Pancreas (tissue), 10 donors: ENCODE results near the gene ARHGAP11A. TPM values are rescaled to one million over a fixed set of nuclear protein-coding genes. Genes with fewer than 3 reads are reported as not detected.
A peak's percentile ranks its signal among the peaks of the same experiment; 100 is the strongest.

ENCODE experiments used
- ATAC-seq, 4 donors: fragments of 200-7000 bp; cut with Tn5 transposase; one replicate each; pipeline versions ENCODE4 v1.8.0 to v1.9.1; 2020; ENCODE audit warnings: mild to moderate bottlenecking in 4 of 4, moderate library complexity in 4 of 4
- DNase-seq, 6 donors: peaks; one replicate each; pipeline ENCODE4 v3.0.0-alpha.2; 2020
- FAIRE-seq: peaks from 2 replicates; lab custom pipeline; 2012; peaks lifted over from hg19 to GRCh38; lab: Jason Lieb, UNC
- H3K27ac ChIP-seq, 4 donors: fragments of 200-600 bp; sonication (generic); 1 replicate in 3 of 4; 2 replicates in 1 of 4; pipeline versions ENCODE4 v1.5.0 to v1.8.0; 2020
- H3K27me3 ChIP-seq, 4 donors: fragments of 200-600 bp; one replicate each; pipeline ENCODE4 v1.8.0; 2021
- H3K36me3 ChIP-seq, 3 donors: fragments of 200-600 bp; sonication (generic) in 1 of 3; one replicate each; pipeline versions ENCODE4 v1.5.0 to v1.8.0; 2020 to 2021
- H3K4me1 ChIP-seq, 3 donors: fragments of 200-600 bp; one replicate each; pipeline ENCODE4 v1.8.0; 2021
- H3K4me3 ChIP-seq, 4 donors: fragments of 200-600 bp; sonication (generic) in 2 of 4; one replicate each; pipeline versions ENCODE4 v1.5.0 to v1.8.0; 2020 to 2021
- H3K9me3 ChIP-seq, 4 donors: fragments of 200-600 bp; one replicate each; pipeline ENCODE4 v1.8.0; 2021
- WGBS, 2 donors: extraction: QIAGEN DNeasy Blood & Tissue Kit; methylation state at CpG; one replicate each; pipeline ENCODE4 v1.1.7; 2013; 5-methylcytosine and 5-hydroxymethylcytosine counted together
- intact Hi-C, 3 donors: fragments of 100-400 bp; cut with DNase I; formaldehyde crosslinking; loops; one replicate each; pipeline versions ENCODE4 v1.11.1 to v1.14.2; 2022
- polyA plus RNA-seq, 2 donors: library from polyadenylated mRNA; stranded (reverse); fragments of 200-250 nt; gene quantifications; one replicate each; pipeline ENCODE4 v1.2.3, GENCODE V29; 2013
- total RNA-seq, 6 donors: library from RNA; stranded (reverse); fragmentation: NEBNext Ultra II Directional in 4 of 6; extraction: Animal tissue kit (Norgen Biotek cat#: 25700) in 4 of 6; gene quantifications; one replicate each; pipeline versions ENCODE4 v1.2.1 to v1.2.4, GENCODE V29; 2021 to 2023
- TF ChIP-seq, protein P1 (sequence below), 4 donors: fragments of 200-600 bp; sonication (generic) in 3 of 4; IDR thresholded peaks; one replicate each; pipeline versions ENCODE4 v1.5.0 to v1.8.0; 2021; ENCODE audit warnings: antibody characterized with exemption in 4 of 4
- donor health status: healthy with polysubstance abuse.
- donor health status: DM: no; HTN: no; CAD: no; lungs with moderate emphysema.
- donor health status: DM: no; HTN: no; CAD: no.
- donor health status: control.
- donor health status: control.
- donor health status: Bipolar disorder and iron deficiency.
- donor health status: DM: yes; HTN: yes; CAD: no.
- donor health status: DM: no; HTN: no; CAD: no.
- donor health status: DM: no; HTN: no; CAD: no.
- donor health status: DM: yes; HTN: yes; CAD: no.

Gene ARHGAP11A
- total and polyA plus RNA-seq, 8 donors: 0.80 to 3.4 (median 3.1) TPM

GRCh38 chr15:32651229-32651837 lies 36.0 kb downstream of the ARHGAP11A start:
- intact Hi-C loops: no loop called here
- H3K27ac ChIP-seq: peak overlapping the region; percentile 19 to 70 (median 54)
- peak in 2 of 6 donors; percentile 47 to 72 for DNase-seq
- H3K36me3 ChIP-seq: no peaks in the 10 kb centered on the region
- H3K9me3 ChIP-seq: no peaks in the 10 kb centered on the region
- TF ChIP-seq, protein P1, sequence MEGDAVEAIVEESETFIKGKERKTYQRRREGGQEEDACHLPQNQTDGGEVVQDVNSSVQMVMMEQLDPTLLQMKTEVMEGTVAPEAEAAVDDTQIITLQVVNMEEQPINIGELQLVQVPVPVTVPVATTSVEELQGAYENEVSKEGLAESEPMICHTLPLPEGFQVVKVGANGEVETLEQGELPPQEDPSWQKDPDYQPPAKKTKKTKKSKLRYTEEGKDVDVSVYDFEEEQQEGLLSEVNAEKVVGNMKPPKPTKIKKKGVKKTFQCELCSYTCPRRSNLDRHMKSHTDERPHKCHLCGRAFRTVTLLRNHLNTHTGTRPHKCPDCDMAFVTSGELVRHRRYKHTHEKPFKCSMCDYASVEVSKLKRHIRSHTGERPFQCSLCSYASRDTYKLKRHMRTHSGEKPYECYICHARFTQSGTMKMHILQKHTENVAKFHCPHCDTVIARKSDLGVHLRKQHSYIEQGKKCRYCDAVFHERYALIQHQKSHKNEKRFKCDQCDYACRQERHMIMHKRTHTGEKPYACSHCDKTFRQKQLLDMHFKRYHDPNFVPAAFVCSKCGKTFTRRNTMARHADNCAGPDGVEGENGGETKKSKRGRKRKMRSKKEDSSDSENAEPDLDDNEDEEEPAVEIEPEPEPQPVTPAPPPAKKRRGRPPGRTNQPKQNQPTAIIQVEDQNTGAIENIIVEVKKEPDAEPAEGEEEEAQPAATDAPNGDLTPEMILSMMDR (IDR thresholded peaks at IDR 0.05): peak; percentile 52 to 71 (median 60)
- H3K4me3 ChIP-seq: no peak overlapping the region
- no peaks in the 10 kb centered on the region for H3K27me3 ChIP-seq
- ATAC-seq: peak; percentile 53 to 71 (median 64)
- 54 to 56% methylated on average over 6 of the region's 6 CpGs for WGBS, 2 donors
- H3K4me1 ChIP-seq: peaks cover 12 to 25% (median 13%) of the 10 kb centered on the region in 3 donors
- FAIRE-seq: no peak

DNA sequence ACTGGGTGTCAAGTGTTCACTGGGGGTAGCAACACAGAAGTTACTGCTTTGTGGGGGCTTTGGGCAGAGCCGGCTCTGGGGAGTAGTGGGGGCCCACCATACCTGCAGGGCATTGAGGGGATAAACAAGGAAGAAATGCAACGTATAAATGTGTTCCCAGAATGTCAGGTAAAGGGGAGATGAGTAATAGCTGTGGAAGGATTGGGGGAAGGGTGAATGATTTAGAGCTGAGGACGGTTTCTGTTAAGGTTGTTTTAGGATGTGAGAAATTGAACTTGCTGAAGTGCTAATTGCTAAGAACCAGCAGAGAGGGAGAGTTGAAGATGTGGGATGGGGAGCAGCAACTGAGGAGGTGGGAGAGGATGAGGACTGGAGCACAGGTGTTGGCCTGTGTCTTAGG lies 36.9 kb downstream of the ARHGAP11A start:
- TF ChIP-seq, protein P1 (IDR thresholded peaks at IDR 0.05): no peak
- ATAC-seq: no peak
- Histone ChIP-seq H3K4me3 (no peak overlapping the region), H3K27me3 (no peaks in the 10 kb centered on the region), H3K27ac (peak overlapping the region in 3 of 4 donors; percentile 1 to 70 (median 68)), H3K4me1 (peaks cover 9 to 26% (median 17%) of the 10 kb centered on the region in 3 donors), H3K36me3 (no peaks in the 10 kb centered on the region), H3K9me3 (no peaks in the 10 kb centered on the region)
- WGBS, 2 donors: 67 to 68% methylated on average over 3 of the region's 3 CpGs
- DNase-seq: no peak
- FAIRE-seq: no peak
- intact Hi-C loops: no loop called here

- no peaks in the 10 kb centered on the region for H3K9me3 ChIP-seq
- no peaks in the 10 kb centered on the region for H3K27me3 ChIP-seq
- no peaks in the 10 kb centered on the region for H3K36me3 ChIP-seq
- H3K4me1 ChIP-seq: peaks cover 10 to 44% (median 24%) of the 10 kb centered on the region in 3 donors
- TF ChIP-seq, protein P1 (IDR thresholded peaks at IDR 0.05): no peak
- no peak for DNase-seq
- no peak for FAIRE-seq
- no peak for ATAC-seq
- H3K4me3 ChIP-seq: no peak overlapping the region
- WGBS, 2 donors: 48% methylated on average over 4 of the region's 4 CpGs
- intact Hi-C loops: no loop called here
- peak overlapping the region in 3 of 4 donors; percentile 20 to 68 (median 24) for H3K27ac ChIP-seq
Observed at GRCh38 chr15:32656091-32656490, 40.8 kb downstream of the ARHGAP11A start.

GRCh38 chr15:32656496-32656895 lies 41.2 kb downstream of the ARHGAP11A start:
- Histone ChIP-seq H3K36me3 (no peaks in the 10 kb centered on the region), H3K27me3 (no peaks in the 10 kb centered on the region), H3K4me1 (peaks cover 8 to 45% (median 24%) of the 10 kb centered on the region in 3 donors), H3K4me3 (no peak overlapping the region), H3K27ac (peak overlapping the region in 2 of 4 donors; percentile 24 to 68), H3K9me3 (no peaks in the 10 kb centered on the region)
- FAIRE-seq (no peak), DNase-seq (no peak), ATAC-seq (no peak)
- TF ChIP-seq, protein P1 (IDR thresholded peaks at IDR 0.05): no peak
- intact Hi-C loops: no loop called here
- WGBS, 2 donors: 93% methylated on average over 9 of the region's 9 CpGs
